Measurements from ENCODE around the gene SPATA31C2.

DNA sequence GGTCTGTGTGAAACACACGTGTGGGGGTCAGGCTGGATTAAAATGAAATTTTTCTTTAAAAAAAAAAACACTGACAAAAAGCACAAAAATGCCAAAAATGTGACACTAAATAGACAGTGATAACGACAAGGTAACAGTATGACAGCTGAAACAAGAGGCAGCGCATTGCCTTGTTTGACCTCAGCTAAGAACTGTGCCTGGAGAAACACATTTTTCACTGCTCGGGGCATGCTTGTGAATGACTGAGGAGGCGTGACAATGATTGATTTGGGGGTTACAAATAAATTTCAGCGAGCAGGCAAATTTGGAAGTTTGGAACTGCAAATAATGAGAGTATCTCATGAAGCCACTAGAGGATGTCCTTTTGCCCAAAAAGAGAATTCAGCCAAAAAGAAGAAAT is 44.2 kb upstream of the SPATA31C2 start:
- TF ChIP-seq, protein P1, sequence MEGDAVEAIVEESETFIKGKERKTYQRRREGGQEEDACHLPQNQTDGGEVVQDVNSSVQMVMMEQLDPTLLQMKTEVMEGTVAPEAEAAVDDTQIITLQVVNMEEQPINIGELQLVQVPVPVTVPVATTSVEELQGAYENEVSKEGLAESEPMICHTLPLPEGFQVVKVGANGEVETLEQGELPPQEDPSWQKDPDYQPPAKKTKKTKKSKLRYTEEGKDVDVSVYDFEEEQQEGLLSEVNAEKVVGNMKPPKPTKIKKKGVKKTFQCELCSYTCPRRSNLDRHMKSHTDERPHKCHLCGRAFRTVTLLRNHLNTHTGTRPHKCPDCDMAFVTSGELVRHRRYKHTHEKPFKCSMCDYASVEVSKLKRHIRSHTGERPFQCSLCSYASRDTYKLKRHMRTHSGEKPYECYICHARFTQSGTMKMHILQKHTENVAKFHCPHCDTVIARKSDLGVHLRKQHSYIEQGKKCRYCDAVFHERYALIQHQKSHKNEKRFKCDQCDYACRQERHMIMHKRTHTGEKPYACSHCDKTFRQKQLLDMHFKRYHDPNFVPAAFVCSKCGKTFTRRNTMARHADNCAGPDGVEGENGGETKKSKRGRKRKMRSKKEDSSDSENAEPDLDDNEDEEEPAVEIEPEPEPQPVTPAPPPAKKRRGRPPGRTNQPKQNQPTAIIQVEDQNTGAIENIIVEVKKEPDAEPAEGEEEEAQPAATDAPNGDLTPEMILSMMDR (IDR thresholded peaks at IDR 0.05; ENCODE audit: insufficient read depth, low read length, poor library complexity, severe bottlenecking), result no peak
- no peak for TF ChIP-seq EZH2phosphoT487 (conservative IDR thresholded peaks at IDR 0.05; ENCODE audit: low read length)

Measured in SU-DHL-6 (cell line).